HG02571 (cell line): Measurements from ENCODE around the gene TPRX1.
"Not testable (repeated sequence)": the region's sequence is repeated elsewhere in the genome, so short reads cannot be mapped to it uniquely, and the experiment has no call there.

Experiments used
- ATAC-seq: cut with Tn5 transposase; IDR thresholded peaks from one replicate; pipeline ENCODE4 v1.9.1; 2021; ENCODE audit warnings: mild to moderate bottlenecking, moderate library complexity; ENCODE audit not compliant: unreplicated experiment

TPRX1 gene

DNA sequence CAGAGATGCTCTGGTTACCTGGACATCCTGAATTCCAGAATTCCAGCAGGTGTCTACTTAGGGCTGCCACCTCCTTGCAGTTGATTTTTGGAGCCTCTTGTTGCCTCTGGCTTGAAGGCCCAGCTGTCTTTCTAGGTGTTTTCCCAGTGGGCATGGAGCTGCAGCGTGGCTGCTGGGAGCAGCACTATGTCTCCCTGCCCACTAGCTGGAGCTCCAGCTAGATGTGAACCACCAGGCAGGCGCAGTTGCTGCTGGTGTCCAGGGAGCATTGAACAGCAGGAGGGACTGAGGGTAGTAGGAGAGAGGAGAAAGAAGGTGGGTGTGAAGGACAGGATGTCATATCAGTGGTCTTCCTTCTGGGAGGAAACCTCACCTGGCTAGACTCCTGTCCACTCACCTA lies 35.7 kb downstream of the TPRX1 start:
- ATAC-seq: no peak

DNA sequence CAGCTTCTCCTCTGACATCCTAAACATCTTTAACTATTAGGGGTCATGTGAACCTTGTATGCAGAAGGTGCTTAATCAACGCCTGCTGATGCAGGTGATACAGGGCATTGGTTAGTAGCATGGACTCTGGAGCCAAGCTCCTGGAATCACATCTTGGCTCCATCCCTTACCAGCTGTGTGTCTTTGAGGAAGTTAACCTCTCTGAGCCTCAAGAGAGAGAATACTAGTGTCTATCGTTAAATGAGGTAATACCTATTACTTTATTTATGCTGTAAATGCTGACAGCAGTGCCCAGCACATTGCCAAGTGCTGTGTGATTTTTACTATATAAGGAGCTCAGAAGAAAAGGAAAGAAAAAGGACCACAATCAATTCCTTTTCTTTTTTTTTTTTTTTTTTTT lies 37.0 kb downstream of the TPRX1 start:
- ATAC-seq: no peak

DNA sequence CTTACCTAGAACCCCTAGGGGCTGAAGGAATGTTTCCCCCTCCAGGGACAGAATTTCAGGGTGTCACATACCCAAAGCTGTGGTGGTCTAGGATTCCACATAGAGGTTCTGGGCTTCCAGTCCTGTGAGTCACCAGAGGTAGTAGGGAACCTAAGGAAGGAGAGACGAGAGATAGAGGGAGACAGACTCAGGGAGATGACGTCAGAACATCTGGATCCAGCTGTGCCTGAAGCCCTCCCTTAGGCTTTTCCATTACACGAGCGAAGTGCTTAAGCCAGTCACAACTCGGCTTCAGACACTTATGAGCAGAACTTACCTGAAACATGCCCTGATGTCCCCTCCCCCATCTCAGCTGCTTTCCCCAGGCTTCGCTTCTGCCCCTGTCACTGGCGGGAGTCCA lies 37.7 kb downstream of the TPRX1 start:
- ATAC-seq: no peak

DNA sequence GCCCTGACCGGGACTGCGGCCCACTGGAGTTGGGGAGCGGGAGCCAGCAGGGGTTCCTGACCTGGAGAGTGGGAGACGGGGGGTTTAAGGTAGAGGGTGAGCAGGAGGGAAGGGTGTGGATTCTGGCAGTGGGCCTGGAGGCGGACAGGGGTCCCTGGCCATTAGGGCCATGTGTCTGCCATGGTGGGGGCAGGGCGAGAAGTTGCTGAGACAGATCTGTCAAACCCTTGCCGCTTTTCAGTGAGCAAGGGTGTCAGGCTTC lies 38.1 kb downstream of the TPRX1 start:
- no peak for ATAC-seq

DNA sequence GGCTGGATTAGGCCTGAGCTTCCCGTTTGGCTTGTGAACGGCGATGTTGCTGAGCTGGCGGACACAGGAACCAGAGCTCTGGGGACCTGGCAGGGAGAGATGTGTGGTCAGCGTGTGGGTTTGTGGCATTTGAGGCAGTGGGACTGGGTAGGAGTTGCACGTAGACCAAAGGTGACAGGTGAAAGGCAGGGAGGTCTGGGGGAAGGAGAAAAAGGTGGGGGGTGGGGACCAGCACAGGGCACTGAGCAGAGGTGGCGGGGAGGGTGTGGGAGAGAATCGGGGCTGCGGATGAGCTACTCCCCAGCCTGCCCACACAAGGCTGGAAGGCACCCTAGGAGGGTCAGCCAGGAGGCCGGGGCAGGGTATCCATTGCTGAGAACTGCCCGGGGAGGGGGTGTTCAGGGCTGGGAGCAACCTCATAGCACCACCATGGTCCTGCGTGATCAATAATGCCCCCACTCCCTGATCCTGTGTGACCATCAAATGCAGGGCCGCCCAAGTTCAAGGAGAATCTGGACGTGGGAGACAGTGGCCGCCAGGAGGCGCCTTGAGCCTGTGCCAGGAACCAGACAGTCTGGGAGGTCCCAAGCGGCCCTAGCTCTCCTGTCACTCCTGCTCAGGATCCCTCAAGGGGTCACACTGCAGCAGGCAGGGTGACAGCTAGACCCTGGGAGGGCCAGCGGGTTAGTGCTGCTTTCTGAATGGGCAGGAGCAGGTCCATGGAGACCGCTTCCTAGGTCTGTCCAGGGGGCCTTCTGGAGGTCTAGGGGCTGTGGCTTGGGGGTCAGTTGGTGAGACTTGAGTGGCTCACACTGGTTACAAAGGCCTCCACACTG lies 38.6 kb downstream of the TPRX1 start:
- no peak for ATAC-seq

DNA sequence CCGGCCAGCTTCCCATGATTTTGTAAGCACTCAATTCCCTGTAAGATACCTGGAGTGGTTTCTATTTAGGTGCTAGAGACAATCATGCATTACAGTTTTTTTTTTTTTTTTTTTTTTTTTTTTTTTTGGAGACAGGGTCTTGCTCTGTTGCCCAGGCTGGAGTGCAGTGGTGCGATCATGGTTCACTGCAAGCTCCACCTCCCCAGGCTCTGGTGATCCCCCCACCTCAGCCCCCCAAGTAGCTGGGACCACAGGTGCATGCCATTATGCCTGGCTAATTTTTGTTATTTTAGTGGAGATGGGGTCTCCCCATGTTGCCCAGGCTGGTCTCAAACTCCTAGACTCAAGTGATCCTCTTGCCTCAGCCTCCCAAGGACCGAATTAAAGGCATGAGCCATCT lies 39.6 kb downstream of the TPRX1 start:
- ATAC-seq: not testable (repeated sequence)

DNA sequence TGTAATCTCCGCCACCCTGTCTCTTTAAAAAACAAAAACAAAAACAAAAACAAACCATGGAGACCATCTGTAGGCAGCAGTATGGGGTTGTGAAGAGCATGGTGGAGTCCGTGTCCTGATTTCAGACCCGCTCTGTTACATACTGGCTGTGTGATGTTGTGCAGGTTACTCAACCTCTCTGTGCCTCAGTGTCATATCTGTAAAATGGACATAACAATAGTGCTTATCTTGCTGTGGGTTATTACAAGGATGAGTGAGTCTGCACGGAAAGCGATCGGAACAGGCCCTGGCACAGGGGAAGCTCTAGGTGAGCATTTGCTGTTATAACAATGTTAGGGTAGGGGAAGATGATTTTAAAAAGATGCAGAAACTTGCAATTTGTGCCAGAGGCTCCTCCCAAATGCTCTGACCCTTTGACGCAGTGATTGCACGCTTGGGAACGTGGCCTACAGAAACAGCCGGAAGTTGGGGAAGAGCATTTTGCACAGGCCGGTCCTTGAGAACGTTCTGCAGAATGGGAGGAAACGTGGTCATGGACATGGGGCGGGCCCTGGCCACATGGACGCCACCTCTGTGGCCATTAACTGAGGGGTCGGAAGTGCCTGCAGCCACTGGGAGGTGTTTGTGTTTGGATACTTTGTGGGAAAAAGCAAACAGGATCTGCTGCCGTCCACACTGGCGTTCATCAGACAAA lies 41.6 kb downstream of the TPRX1 start:
- no peak for ATAC-seq

DNA sequence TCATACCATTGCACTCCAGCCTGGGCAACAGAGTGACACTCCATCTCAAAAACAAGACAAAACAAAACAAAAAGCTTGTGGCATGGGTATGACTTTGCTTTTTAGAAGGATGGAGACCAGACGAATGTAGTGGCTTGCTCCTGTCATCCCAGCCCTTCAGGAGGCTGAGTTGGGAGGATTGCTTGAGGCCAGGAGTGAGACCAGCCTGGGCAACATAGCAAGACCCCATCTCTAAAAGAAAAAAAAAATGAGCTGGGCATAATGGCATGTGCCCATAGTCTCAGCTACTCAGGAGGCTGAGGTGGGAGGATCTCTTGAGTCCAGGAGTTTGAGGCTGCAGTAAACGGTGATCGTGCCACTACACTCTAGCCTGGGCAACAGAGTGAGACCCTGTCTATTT lies 42.2 kb downstream of the TPRX1 start:
- no peak for ATAC-seq

DNA sequence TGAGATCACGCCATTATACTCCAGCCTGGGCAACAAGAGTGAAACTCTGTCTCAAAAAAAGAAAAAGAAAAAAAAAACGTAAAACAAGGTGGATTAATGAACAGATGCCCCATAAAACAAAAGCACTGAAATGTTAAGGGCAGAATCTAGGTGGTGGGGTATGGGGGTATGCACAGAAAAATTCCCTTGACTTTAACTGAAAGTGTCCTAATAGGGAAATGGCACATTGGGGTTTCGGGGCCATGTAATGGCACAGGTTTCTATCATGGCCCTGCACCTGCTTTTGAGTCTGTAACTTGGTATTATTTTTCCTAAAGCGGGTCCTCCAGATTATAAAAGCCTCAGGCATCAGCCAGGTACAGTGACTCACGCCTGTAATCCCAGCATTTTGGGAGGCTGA lies 42.8 kb downstream of the TPRX1 start:
- ATAC-seq: no peak

DNA sequence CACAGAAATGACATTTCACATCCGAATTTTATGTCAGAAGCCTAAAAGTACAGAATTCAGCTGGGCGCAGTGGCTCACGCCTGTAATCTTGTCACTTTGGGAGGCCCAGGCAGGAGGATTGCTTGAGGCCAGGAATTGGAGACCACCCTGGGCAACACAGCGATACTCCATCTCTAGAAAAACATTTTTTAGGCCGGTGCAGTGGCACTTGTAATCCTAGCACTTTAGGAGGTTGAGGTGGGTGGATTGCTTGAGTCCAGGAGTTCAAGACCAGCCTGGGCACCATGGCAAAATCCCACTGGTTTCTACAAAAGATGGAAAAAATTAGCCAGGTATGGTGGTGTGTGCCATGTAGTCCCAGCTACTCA lies 43.7 kb downstream of the TPRX1 start:
- no peak for ATAC-seq

DNA sequence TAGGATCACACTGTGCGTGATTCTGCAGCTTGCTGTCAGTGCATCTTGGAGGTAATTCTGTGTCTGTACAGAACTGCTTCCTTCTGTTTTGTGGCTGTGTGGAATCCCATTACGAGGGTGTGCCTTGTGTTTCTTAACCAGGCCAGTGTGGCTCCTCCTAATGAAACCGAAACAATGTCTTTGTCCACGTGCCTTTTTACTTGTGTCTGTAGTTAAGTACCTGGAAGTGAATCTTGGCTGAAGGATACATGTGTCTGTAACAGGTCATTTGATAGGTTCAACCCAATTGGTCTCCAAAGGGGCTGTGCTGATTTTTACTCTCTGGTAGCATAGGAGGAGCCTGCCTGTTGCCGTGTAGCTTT lies 45.9 kb downstream of the TPRX1 start:
- ATAC-seq: no peak

DNA sequence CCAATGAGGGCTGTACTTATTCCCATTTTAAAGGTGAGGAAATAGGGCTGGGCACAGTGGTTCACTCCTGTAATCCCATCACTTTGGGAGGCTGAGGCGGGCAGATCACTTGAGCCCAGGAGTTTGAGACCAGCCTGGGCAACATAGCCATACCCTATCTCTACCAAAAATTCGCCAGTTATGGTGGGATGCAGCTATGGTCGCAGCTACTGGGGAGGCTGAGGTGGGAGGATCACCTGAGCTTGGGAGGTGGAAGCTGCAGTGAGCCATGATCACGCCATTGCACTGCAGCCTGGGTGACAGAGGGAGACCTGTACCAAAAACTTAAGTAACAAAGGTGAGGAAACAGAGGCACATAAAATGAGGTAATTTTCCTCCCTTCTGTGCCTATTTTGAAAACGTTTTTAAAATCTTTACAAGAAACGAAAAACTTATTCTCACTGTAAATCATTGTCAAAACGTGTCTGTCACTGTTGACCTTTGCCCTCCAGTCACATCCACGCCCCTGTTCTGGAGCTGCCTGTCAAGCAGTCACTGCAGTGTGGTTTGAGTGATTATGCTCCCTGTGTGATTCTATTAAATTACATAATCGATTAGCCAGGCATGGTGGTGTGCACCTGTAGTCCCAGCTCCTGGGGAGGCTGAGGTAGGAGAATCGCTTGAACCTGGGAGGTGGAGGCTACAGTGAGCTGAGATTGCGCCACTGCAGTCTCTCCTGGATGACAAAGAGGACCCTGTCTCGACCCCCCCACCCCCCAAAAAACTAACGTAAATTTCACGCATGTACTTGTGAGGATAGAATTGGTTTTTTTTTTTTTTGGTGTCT lies 46.5 kb downstream of the TPRX1 start:
- ATAC-seq: no peak

DNA sequence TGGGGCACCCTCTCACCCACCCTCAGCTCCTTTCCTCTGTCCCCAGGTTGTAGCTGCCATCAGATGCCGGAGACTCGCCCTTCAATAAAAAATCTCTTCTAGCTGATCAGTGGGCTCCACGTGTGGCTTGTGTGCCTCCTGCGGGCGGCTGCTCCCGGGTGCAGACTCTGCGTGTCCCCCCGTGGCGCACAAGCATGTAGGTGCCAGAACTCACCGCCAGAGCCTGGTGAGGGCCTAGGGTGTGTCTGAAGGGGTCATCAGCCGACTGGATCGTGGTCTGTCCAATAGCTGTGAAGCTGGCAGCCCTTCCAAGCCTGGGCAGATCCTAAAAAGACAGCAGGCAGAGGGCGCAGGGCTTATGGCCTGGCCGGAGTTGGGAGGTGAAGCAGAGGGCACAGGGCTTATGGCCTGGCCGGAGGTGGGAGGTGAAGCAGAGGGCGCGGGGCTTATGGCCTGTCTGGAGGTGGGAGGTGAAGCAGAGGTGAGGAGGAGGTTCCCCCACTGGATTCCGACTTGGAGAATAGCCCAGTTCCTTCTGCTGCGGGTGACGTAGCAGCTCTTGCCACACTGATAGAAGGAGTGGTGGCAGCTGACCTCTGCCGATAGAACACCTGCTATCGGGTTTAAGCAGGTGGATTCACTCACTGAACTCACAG lies 47.3 kb downstream of the TPRX1 start:
- no peak for ATAC-seq

DNA sequence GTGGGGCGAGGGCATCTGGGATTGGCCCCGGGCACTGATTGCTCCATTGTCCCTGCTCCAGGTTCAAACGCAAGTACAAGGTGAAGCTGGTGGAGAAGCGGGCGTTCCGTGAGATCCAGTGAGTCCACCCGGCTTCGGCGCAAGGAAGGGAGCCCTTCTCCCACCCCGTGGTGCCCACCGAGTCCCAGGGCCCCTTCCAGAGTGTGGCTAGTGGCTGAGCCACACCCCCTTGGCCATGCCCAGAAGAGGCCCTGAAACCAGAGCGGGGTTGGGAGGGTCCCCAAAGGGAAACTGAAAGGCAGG lies 47.8 kb downstream of the TPRX1 start:
- ATAC-seq: no peak

DNA sequence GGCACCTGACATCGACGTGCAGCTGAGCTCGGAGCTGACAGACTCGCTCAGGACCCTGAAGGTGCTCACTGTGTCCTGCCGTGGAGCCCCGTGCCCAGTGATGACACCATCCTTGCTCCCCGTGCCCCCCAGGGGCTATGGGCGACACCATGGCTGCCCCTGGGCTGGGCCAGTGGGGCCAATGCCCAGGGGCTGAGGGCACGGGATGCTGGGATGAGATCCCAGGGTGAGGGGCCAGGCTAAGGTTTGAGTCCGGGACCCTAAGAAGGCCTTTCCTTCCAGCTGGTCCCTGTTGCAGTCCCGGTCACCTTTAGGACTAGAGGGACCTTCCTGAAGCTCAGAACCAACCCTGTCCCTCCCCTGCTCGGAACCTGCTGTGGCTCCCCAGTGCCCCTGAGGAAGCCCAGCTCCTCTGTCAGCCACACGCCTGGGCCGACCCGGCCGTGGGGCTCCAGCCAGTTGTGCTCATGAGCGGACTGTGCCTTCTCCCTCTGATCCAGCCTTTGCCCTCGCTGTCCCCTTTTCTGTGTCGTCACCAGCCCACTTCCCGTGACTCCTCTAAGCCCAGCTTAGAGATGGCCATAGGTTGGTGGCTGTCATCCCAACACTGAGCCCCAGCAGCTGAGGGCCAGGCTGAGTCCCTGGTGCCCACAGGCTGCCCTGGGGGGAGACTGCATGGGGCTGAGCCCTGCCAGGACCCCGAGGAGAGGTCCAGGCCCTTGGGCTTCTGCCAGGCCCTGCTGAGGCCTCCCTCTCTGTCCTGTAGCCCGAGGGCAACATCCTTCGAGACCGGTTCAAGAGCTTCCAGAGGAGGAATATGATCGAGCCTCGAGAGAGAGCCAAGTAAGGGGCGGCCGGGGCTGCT lies 48.4 kb downstream of the TPRX1 start:
- ATAC-seq: no peak

DNA sequence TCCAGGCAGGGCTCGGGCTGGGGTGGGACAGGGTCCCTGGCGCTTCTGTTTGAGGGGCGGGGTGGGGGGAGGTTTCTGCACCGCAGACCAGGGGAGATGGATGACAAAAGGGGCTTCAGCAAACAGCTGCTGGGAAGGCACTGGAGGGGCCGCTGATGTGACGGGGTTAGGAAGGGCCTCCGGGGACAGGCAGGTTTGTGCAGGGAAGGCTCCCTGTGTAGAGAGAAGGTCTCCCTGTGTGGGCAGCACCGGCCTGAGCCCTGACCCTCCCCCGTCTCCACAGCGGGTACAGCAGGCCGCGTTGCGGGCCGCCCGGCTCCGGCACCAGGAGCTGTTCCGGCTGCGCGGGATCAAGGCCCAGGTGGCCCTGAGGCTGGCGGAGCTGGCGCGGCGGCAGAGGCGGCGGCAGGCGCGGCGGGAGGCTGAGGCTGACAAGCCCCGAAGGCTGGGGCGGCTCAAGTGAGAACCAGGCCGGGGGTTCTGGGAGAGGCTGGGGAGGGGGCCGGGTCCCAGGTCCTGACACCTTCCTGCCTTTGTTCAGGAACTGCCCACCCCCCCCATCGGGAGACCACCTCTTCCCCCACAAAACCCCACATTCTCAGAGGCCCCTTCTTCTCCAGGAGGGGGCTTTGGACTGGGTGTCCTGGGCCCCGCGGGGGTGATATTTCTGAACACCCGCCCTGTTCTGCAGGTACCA lies 49.1 kb downstream of the TPRX1 start:
- ATAC-seq: no peak

DNA sequence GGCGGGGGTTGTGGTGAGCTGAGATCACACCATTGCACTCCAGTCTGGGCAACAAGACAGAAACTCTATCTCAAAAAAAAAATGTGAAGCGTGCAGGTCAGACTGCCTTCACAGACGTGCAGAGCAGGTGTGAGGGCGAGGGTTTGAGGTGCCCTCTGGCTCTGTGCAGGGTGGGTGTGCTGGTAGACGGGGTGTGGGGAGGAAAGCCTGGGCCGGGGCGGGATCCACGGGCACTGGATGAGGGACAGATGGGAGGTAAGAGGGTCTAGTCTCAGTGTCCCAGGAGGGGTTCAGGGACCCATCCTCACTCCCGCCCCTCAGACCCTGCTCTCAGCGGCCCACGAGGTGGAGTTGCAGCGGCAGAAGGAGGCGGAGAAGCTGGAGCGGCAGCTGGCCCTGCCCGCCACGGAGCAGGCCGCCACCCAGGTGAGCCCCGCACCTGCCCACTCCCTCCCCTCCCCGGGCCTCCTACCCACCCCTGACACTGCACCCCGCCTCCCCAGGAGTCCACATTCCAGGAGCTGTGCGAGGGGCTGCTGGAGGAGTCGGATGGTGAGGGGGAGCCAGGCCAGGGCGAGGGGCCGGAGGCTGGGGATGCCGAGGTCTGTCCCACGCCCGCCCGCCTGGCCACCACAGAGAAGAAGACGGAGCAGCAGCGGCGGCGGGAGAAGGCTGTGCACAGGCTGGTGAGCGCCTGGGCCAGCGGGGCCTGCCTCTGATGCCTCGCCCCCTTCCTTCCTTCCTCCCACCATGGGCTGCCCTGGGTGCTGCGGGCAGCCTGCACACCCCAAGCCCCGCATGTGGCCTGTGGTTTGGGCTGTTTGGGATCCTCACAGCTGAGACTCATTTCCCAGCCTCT lies 49.9 kb downstream of the TPRX1 start:
- no peak for ATAC-seq

DNA sequence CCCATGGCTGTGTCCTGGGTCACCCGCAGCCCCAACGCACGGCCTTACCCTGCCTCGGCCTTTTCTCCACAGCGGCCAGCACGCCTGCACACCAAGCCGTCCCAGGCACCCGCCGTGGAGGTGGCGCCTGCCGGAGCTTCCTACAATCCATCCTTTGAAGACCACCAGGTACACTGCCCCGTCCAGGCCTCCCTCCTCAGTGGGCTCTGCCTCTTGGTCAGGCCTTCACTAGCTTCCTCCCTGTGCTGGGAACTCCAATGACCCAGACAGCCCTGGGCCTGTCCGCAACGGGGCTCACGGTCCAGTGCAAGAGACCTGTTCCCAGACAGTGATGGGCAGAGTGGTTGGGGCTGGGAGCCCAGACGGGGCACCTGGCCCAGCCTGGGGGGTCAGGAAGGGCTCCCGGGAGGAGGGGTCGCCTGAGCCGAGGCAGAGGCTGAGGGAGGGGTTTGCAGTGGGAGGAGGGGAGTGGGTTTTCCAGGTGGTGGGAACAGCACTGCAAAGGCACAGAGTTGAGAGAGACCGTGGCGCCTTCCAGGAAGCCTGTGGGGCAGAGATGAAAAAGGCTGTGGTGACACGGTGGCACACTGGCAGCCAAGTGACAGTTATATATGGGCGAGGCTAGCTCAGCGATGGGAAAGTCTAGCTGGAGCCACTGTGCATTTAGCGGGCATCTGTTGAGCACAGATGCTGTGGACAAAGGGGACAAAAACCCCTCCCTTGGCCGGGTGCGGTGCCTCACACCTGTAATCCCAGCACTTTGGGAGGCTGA lies 51.7 kb downstream of the TPRX1 start:
- no peak for ATAC-seq
